DND-41 (cell line): ENCODE results near the gene P2RY2.

Source experiments
- ATAC-seq: fragments of 200-7000 bp; cut with Tn5 transposase; 3 replicates; pipeline ENCODE4 v1.9.1; 2021; ENCODE audit warnings: low read depth; ENCODE audit not compliant: insufficient read depth
- DNase-seq: peaks from one replicate; pipeline ENCODE4 v3.0.0-alpha.2; 2020
- H2AFZ ChIP-seq: 2 replicates; pipeline ENCODE4 v1.6.0; 2012; ENCODE audit warnings: low read depth, low read length
- H3K27ac ChIP-seq: 2 replicates; pipeline ENCODE4 v1.5.1; 2012; ENCODE audit warnings: low read length, inconsistent platforms
- H3K27me3 ChIP-seq: fragments of 200-600 bp; sonication (generic); 2 replicates; pipeline ENCODE4 v1.6.0; 2012; ENCODE audit warnings: low read length, mild to moderate bottlenecking, inconsistent platforms; ENCODE audit not compliant: insufficient read depth, poor library complexity
- H3K36me3 ChIP-seq: 2 replicates; pipeline ENCODE4 v1.5.1; 2012; ENCODE audit warnings: low read length, inconsistent platforms; ENCODE audit not compliant: insufficient read depth
- H3K4me1 ChIP-seq: 2 replicates; pipeline ENCODE4 v1.5.1; 2012; ENCODE audit warnings: mild to moderate bottlenecking, low read length; ENCODE audit not compliant: insufficient read depth
- H3K4me2 ChIP-seq: 2 replicates; pipeline ENCODE4 v1.6.0; 2012; ENCODE audit warnings: mild to moderate bottlenecking, moderate library complexity, low read length, inconsistent platforms; ENCODE audit not compliant: insufficient read depth
- H3K4me3 ChIP-seq, 2 experiments: fragments of 200-600 bp in 1 of 2; shearing (Covaris generic) in 1 of 2; 2 replicates each; pipeline ENCODE4 v1.5.1; 2012 to 2016; ENCODE audit warnings: inconsistent platforms in 2 of 2, low read length in 2 of 2, mild to moderate bottlenecking in 2 of 2, low read depth in 1 of 2, moderate library complexity in 1 of 2
- H3K79me2 ChIP-seq: 2 replicates; pipeline ENCODE4 v1.6.0; 2012; ENCODE audit warnings: low read length, inconsistent platforms; ENCODE audit not compliant: insufficient read depth
- H3K9ac ChIP-seq: 2 replicates; pipeline ENCODE4 v1.6.0; 2012; ENCODE audit warnings: low read depth, mild to moderate bottlenecking, inconsistent platforms, low read length, moderate library complexity
- H3K9me3 ChIP-seq: 2 replicates; pipeline ENCODE4 v1.5.1; 2012; ENCODE audit warnings: low read length, moderate library complexity, mild to moderate bottlenecking, inconsistent platforms; ENCODE audit not compliant: insufficient read depth, severe bottlenecking
- H4K20me1 ChIP-seq: 2 replicates; pipeline ENCODE4 v1.6.0; 2012; ENCODE audit warnings: low read length; ENCODE audit not compliant: insufficient read depth
- EZH2 ChIP-seq: IDR thresholded peaks from 3 replicates; pipeline ENCODE4 v1.6.1; 2012; ENCODE audit warnings: borderline replicate concordance, low read depth, mild to moderate bottlenecking, moderate library complexity, low read length, inconsistent platforms; ENCODE audit not compliant: severe bottlenecking
- TF ChIP-seq, protein P1 (sequence below): IDR thresholded peaks from 2 replicates; pipeline ENCODE4 v1.5.1; 2012; ENCODE audit warnings: borderline replicate concordance, low read length, moderate library complexity, mild to moderate bottlenecking; ENCODE audit not compliant: poor library complexity, severe bottlenecking; ENCODE audit errors: extremely low read depth

P2RY2 gene

DNA sequence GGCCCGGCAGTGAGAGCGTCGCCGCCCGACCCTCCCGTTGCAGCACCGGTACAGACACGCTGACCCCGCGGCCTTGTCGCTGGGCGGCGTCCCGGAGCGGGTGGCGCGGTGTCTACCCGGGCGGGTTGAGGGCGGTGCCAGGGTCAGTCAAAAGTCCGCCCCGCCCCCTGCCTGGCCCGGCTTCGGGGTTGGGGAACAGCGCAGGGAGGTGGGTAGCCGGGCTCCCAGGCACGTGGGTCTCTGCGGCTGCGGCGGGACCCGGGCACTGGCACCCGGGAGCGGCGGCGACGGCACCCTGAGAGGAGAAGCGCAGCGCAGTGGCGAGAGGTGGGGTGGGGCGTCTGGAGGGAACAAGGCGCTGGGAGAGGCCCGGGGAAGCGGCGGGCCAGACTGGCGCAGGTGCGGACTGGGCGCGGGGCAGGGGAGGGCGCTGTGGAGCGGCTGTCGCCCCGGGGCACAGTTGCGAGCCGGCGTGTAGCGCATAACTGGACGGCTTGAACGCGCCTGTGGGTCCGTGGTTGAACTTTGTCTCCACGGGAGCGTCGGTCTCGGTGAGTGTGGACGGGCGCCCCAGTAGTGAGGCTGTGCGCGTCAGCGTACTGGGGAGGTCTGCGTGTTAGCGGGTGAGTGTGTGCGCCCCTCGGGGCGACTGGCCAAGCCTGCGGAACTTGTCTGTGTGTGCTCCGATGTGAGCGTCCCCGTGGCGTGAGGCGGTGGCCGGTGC lies at the start of gene P2RY2:
P2RY2 (plus strand) TSS at position 176 of the 724 bp plus-strand sequence. CDS start 15,879 bp downstream, outside the sequence.
- TF ChIP-seq, protein P1, sequence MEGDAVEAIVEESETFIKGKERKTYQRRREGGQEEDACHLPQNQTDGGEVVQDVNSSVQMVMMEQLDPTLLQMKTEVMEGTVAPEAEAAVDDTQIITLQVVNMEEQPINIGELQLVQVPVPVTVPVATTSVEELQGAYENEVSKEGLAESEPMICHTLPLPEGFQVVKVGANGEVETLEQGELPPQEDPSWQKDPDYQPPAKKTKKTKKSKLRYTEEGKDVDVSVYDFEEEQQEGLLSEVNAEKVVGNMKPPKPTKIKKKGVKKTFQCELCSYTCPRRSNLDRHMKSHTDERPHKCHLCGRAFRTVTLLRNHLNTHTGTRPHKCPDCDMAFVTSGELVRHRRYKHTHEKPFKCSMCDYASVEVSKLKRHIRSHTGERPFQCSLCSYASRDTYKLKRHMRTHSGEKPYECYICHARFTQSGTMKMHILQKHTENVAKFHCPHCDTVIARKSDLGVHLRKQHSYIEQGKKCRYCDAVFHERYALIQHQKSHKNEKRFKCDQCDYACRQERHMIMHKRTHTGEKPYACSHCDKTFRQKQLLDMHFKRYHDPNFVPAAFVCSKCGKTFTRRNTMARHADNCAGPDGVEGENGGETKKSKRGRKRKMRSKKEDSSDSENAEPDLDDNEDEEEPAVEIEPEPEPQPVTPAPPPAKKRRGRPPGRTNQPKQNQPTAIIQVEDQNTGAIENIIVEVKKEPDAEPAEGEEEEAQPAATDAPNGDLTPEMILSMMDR, result no peak
- no peak for TF ChIP-seq EZH2
- peaks cover 26% of the 10 kb centered on the region for H3K4me1 ChIP-seq
- no peaks in the 10 kb centered on the region for H3K79me2 ChIP-seq
- H3K36me3 ChIP-seq, result no peaks in the 10 kb centered on the region
- H3K27me3 ChIP-seq, result no peaks in the 10 kb centered on the region
- H3K27ac ChIP-seq, result no peak within 1 kb of the TSS
- no peaks in the 10 kb centered on the region for H4K20me1 ChIP-seq
- H3K9me3 ChIP-seq, result no peaks in the 10 kb centered on the region
- DNase-seq (no peak), ATAC-seq (no peak)
- no peak within 1 kb of the TSS for H3K4me3 ChIP-seq
- H2AFZ ChIP-seq, result no peak within 1 kb of the TSS
- H3K4me2 ChIP-seq, result no peak within 1 kb of the TSS
- no peak within 1 kb of the TSS for H3K9ac ChIP-seq

DNA sequence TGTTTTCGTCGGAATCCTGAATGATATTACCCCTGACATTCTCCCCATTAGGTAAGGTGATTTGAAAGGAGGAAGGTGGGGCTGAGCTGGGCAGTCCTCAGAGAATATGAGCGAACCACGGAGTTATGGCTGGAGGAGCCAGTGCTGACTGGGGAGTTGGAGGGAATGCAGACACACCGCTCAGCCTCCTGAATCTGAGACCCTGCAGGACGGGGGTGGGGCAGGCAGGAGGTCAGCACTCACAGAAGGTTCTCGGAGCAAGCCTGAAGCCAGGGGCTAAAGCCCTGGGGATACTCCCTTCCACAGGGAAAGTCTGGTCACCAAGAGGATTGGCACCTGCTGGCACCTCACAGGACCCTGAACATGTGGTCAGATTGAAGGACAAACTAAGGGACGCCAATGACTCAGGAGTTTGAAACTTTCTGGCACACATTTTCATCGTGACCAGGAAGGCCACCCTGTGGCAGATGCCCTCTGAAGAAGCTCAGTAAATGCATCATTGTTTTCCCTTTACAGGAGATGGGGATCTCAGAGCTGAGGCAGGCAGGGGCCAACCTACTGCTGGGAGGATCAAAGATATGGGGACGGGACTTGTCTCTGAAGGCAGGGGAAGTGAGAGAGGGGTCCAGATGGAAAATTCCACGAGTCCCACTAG lies 49.0 kb upstream of the P2RY2 start:
- Histone ChIP-seq H3K36me3 (no peaks in the 10 kb centered on the region), H4K20me1 (no peaks in the 10 kb centered on the region), H3K4me3 (no peak overlapping the region), H3K4me2 (no peak overlapping the region), H3K27me3 (no peaks in the 10 kb centered on the region), H3K27ac (no peak overlapping the region), H3K4me1 (no peaks in the 10 kb centered on the region), H2AFZ (no peak overlapping the region; the same call in 1 of the 2 replicates), H3K9me3 (no peaks in the 10 kb centered on the region), H3K9ac (no peak overlapping the region), H3K79me2 (no peaks in the 10 kb centered on the region)
- no peak for ATAC-seq
- no peak for DNase-seq
- TF ChIP-seq EZH2, result no peak
- TF ChIP-seq, protein P1, result no peak

DNA sequence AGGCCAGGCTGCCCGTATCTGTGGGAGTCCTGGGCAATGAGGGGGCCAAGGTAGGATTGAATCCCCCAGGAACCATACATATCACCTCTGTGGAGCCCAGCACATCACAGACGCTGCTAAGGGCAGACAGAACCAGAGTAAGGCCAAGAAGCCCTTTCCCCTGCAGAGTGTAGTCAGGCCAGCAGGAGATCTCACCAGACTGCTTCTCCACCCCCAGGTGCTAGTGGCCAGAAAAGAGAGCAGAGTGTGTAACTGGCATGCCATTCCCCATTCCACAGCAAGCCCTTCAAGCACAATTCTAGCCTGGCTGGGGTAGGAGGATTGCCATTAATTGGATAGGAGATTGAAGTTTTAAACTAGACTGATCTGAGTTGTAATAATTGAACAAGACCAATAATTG lies 47.9 kb upstream of the P2RY2 start:
- no peaks in the 10 kb centered on the region for H3K36me3 ChIP-seq
- no peaks in the 10 kb centered on the region for H3K27me3 ChIP-seq
- H3K27ac ChIP-seq, result no peak overlapping the region
- H3K9me3 ChIP-seq, result no peaks in the 10 kb centered on the region
- no peak overlapping the region for H3K4me3 ChIP-seq
- no peaks in the 10 kb centered on the region for H3K79me2 ChIP-seq
- no peak overlapping the region for H3K4me2 ChIP-seq
- no peak overlapping the region for H2AFZ ChIP-seq
- H3K9ac ChIP-seq, result no peak overlapping the region
- ATAC-seq (no peak), DNase-seq (no peak)
- H3K4me1 ChIP-seq, result no peaks in the 10 kb centered on the region
- no peak for TF ChIP-seq EZH2
- TF ChIP-seq, protein P1, result no peak
- H4K20me1 ChIP-seq, result no peaks in the 10 kb centered on the region
